Endothelial cell of umbilical vein (primary cell): ENCODE results near the gene TOP2A. TPM values are rescaled to one million over a fixed set of nuclear protein-coding genes. Genes with fewer than 3 reads are reported as not detected.

ENCODE experiments used
- BruUV-seq: library from RNA; stranded (reverse); fragments of 400-500 nt; replicated peaks from 2 replicates; lab custom pipeline; 2021; lab: Mats Ljungman, UMichigan
- CTCF ChIA-PET: fragments of 300-600, 350-600 bp; sonication (Branson Sonifier 250); formaldehyde crosslinking; loops from one replicate; lab custom pipeline; 2021; ENCODE audit warnings: antibody characterized with exemption, inconsistent platforms; lab: Charles Lee
- POLR2A ChIA-PET: fragments of 300-600, 350-600 bp; sonication (Branson Sonifier 250); formaldehyde crosslinking; loops from one replicate; lab custom pipeline; 2021; ENCODE audit warnings: antibody characterized with exemption, inconsistent platforms; lab: Charles Lee
- DNase-seq: peaks from one replicate; pipeline ENCODE4 v3.0.0-alpha.2; 2011; ENCODE audit warnings: low read depth, low spot score
- FAIRE-seq: peaks from 2 replicates; lab custom pipeline; 2011; peaks lifted over from hg19 to GRCh38; lab: Jason Lieb, UNC
- H2AFZ ChIP-seq: 2 replicates; pipeline ENCODE4 v1.6.0; 2012; ENCODE audit warnings: low read depth, low read length, control low read depth, inconsistent platforms
- H3K27ac ChIP-seq: 2 replicates; pipeline ENCODE4 v1.5.1; 2011; ENCODE audit warnings: low read depth, mild to moderate bottlenecking, control low read depth, low read length, moderate library complexity; ENCODE audit not compliant: insufficient read depth
- H3K27me3 ChIP-seq, 2 experiments: 2 replicates each; pipeline versions ENCODE4 v1.6.0 to v1.6.1; 2011; ENCODE audit warnings: low read length in 2 of 2, mixed read lengths in 1 of 2; ENCODE audit not compliant: control insufficient read depth in 2 of 2, insufficient read depth in 2 of 2
- H3K36me3 ChIP-seq, 2 experiments: 2 replicates in 1 of 2; 3 replicates in 1 of 2; pipeline ENCODE4 v1.5.1; 2011; ENCODE audit warnings: low read length in 2 of 2, mild to moderate bottlenecking in 1 of 2, moderate library complexity in 1 of 2; ENCODE audit not compliant: control insufficient read depth in 2 of 2, insufficient read depth in 2 of 2; ENCODE audit errors: extremely low read depth in 1 of 2
- H3K4me1 ChIP-seq: 3 replicates; pipeline ENCODE4 v1.5.1; 2011; ENCODE audit warnings: mild to moderate bottlenecking, low read length; ENCODE audit not compliant: control insufficient read depth, insufficient read depth; ENCODE audit errors: extremely low read depth
- H3K4me2 ChIP-seq: 2 replicates; pipeline ENCODE4 v1.6.1; 2011; ENCODE audit warnings: low read length, control low read depth, mixed read lengths; ENCODE audit not compliant: insufficient read depth
- H3K4me3 ChIP-seq, 3 experiments: fragments of 200-600 bp in 1 of 3; sonication (generic), shearing (Covaris generic) in 1 of 3; replicated peaks in 1 of 3; 2 replicates each; pipeline ENCODE4 v1.5.1; 2011 to 2016; ENCODE audit warnings: control low read depth in 3 of 3, low read length in 3 of 3, mild to moderate bottlenecking in 2 of 3, inconsistent platforms in 1 of 3, low read depth in 1 of 3, moderate library complexity in 1 of 3; ENCODE audit not compliant: insufficient read depth in 1 of 3
- H3K79me2 ChIP-seq: 2 replicates; pipeline ENCODE4 v1.6.0; 2012; ENCODE audit warnings: low read length, inconsistent platforms; ENCODE audit not compliant: control insufficient read depth, insufficient read depth
- H3K9ac ChIP-seq: replicated peaks from 2 replicates; pipeline ENCODE3; 2011; ENCODE audit warnings: low read length, control low read depth; ENCODE audit not compliant: insufficient read depth; ENCODE audit errors: extremely low read depth
- H3K9me1 ChIP-seq: replicated peaks from 3 replicates; pipeline ENCODE4 v1.6.0; 2011; ENCODE audit warnings: mild to moderate bottlenecking, low read length; ENCODE audit not compliant: control insufficient read depth, insufficient read depth; ENCODE audit errors: extremely low read depth
- H3K9me3 ChIP-seq: replicated peaks from 2 replicates; pipeline ENCODE4 v1.5.1; 2012; ENCODE audit warnings: low read length, inconsistent platforms; ENCODE audit not compliant: control insufficient read depth, insufficient read depth
- H4K20me1 ChIP-seq: replicated peaks from 2 replicates; pipeline ENCODE3; 2011; ENCODE audit warnings: mild to moderate bottlenecking, low read length; ENCODE audit not compliant: control insufficient read depth, insufficient read depth; ENCODE audit errors: extremely low read depth
- EZH2 ChIP-seq: IDR thresholded peaks from 2 replicates; pipeline ENCODE4 v1.6.1; 2012; ENCODE audit warnings: borderline replicate concordance, low read depth, mild to moderate bottlenecking, moderate library complexity, low read length, inconsistent platforms; ENCODE audit not compliant: severe bottlenecking
- FOS ChIP-seq: IDR thresholded peaks from 2 replicates; pipeline ENCODE4 v1.6.1; 2011; ENCODE audit warnings: mild to moderate bottlenecking, low read length, moderate library complexity, borderline replicate concordance; ENCODE audit not compliant: insufficient read depth
- GATA2 ChIP-seq: IDR thresholded peaks from 2 replicates; pipeline ENCODE4 v1.7.0; 2011; ENCODE audit warnings: low read depth, mild to moderate bottlenecking, moderate library complexity, mixed read lengths, low read length; ENCODE audit not compliant: insufficient read length, insufficient read depth
- JUN ChIP-seq: IDR thresholded peaks from 2 replicates; pipeline ENCODE4 v1.6.1; 2011; ENCODE audit warnings: borderline replicate concordance, low read depth; ENCODE audit not compliant: insufficient read length, insufficient read depth
- MAX ChIP-seq: IDR thresholded peaks from 2 replicates; pipeline ENCODE4 v1.6.1; 2011; ENCODE audit not compliant: insufficient read depth, insufficient read length
- MYC ChIP-seq: IDR thresholded peaks from one replicate; pipeline ENCODE4 v1.6.1; 2011; ENCODE audit warnings: mild to moderate bottlenecking, low read depth, low read length
- POLR2A ChIP-seq: IDR thresholded peaks from 2 replicates; pipeline ENCODE4 v1.6.1; 2012; ENCODE audit warnings: low read depth, mild to moderate bottlenecking, control low read depth, low read length
- POLR2AphosphoS5 ChIP-seq: IDR thresholded peaks from 2 replicates; pipeline ENCODE4 v1.6.1; 2012; ENCODE audit warnings: low read depth, mild to moderate bottlenecking, control low read depth, low read length, moderate library complexity; ENCODE audit not compliant: insufficient read depth
- dilution Hi-C: fragments of 300-500 bp; cut with MboI; formaldehyde crosslinking; loops from one replicate; pipeline ENCODE4 v1.15.0; 2019; ENCODE audit warnings: low sequenced_read_pairs; ENCODE audit not compliant: extremely low pct_ligation_motif_present
- intact Hi-C: fragments of 100-400 bp; cut with micrococcal nuclease; formaldehyde crosslinking; loops from one replicate; pipeline ENCODE4 v1.10.0; 2022
- polyA plus RNA-seq, 4 experiments: library from polyadenylated mRNA; depleted of rRNA in 3 of 4; stranded (reverse) in 3 of 4; unstranded in 1 of 4; fragments of >200 nt; gene quantifications; 2 replicates each; pipeline versions ENCODE4 v1.2.1 to v1.2.3, GENCODE V29; 2011 to 2012; ENCODE audit warnings: missing spikeins in 1 of 4
- total RNA-seq: library from RNA; stranded (reverse); gene quantifications from 2 replicates; pipeline ENCODE4 v1.2.3, GENCODE V29; 2021
- TF ChIP-seq, protein P1 (sequence below), 2 donors: IDR thresholded peaks; 1 replicate in 1 of 2; 2 replicates in 1 of 2; pipeline ENCODE4 v1.5.1; 2011; ENCODE audit warnings: low read length in 2 of 2, mild to moderate bottlenecking in 2 of 2, moderate library complexity in 2 of 2, control low read depth in 1 of 2, inconsistent platforms in 1 of 2, low read depth in 1 of 2; ENCODE audit not compliant: insufficient read depth in 1 of 2; ENCODE audit errors: extremely low read depth in 1 of 2

TOP2A gene
- total and polyA plus RNA-seq, 2 donors (not counting 3 experiments of a cell fraction or from before 2014, with no cell fraction given): 31.3 to 160 TPM

DNA sequence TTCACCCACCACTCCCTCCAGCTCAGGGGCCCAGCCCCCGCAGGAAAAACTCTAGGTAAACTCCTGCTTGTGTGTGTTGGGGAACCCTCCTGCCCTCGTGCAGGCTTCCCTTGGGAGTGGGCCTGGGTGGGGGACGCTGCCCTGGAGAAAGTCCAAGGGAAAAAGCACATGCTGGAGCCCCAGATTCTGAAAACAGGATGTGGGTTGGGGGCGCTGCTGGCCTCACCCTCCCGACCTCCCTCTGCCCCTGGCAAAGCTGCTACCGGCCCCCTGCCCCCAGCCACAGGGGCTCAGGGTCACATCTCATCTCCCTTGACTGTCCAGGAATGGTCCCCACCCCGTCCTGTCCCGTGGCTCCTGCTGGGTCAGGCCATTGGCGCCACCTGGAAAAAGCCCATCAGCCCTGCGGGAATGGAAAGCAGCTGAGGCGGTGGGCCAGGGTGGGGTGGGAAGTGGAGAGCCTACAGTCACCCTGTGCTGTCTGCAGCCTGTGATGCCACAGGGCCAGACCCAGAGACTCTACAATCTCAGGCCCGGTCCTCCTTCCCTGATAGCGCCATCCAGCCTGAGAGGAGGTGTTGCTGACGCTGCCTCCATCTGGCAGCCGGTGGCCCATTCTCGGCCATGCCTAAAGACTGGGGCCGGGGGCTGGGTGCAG is 50.7 kb downstream of the TOP2A start:
- ChIA-PET CTCF (interaction anchor here (0.6 to 10.5 kb wide), 2 partner anchors 165 to 167 kb away, joined by 3 to 161 read pairs; no protein-coding TSS in a partner anchor), POLR2A (no interaction called here)
- Histone ChIP-seq H3K27ac (no peak overlapping the region), H3K27me3 (no peaks in the 10 kb centered on the region), H3K9ac (no peak overlapping the region), H3K36me3 (no peaks in the 10 kb centered on the region), H3K4me3 (no peak overlapping the region), H3K9me3 (no peaks in the 10 kb centered on the region), H3K9me1 (no peaks in the 10 kb centered on the region), H3K4me1 (peaks cover 7% of the 10 kb centered on the region), H3K4me2 (no peak overlapping the region), H3K79me2 (no peaks in the 10 kb centered on the region), H4K20me1 (no peaks in the 10 kb centered on the region), H2AFZ (no peak overlapping the region)
- BruUV-seq: no TSS peak
- dilution Hi-C loops: no loop called here
- FAIRE-seq (no peak), DNase-seq (no peak)
- no peak for TF ChIP-seq JUN
- TF ChIP-seq, protein P1, sequence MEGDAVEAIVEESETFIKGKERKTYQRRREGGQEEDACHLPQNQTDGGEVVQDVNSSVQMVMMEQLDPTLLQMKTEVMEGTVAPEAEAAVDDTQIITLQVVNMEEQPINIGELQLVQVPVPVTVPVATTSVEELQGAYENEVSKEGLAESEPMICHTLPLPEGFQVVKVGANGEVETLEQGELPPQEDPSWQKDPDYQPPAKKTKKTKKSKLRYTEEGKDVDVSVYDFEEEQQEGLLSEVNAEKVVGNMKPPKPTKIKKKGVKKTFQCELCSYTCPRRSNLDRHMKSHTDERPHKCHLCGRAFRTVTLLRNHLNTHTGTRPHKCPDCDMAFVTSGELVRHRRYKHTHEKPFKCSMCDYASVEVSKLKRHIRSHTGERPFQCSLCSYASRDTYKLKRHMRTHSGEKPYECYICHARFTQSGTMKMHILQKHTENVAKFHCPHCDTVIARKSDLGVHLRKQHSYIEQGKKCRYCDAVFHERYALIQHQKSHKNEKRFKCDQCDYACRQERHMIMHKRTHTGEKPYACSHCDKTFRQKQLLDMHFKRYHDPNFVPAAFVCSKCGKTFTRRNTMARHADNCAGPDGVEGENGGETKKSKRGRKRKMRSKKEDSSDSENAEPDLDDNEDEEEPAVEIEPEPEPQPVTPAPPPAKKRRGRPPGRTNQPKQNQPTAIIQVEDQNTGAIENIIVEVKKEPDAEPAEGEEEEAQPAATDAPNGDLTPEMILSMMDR (IDR thresholded peaks at IDR 0.05; ENCODE audit: extremely low read depth in 1 of 2, insufficient read depth in 1 of 2, low read depth in 1 of 2, low read length in 2 of 2): no peak
- TF ChIP-seq POLR2A: no peak
- TF ChIP-seq MAX: no peak
- no peak for TF ChIP-seq POLR2AphosphoS5
- no peak for TF ChIP-seq EZH2
- no peak for TF ChIP-seq GATA2
- TF ChIP-seq FOS: no peak
- TF ChIP-seq MYC: no peak
- intact Hi-C loops: no loop called here
